22Rv1 (cell line): ENCODE measurements around the gene AGAP1.

Source experiments
- CTCF ChIP-seq: fragments of 450-650 bp; IDR thresholded peaks from 2 replicates; pipeline ENCODE4 v1.5.1; 2017; ENCODE audit warnings: mild to moderate bottlenecking
- ZFX ChIP-seq: fragments of 450-650 bp; IDR thresholded peaks from 2 replicates; pipeline ENCODE4 v1.6.1; 2017; ENCODE audit warnings: antibody characterized with exemption, borderline replicate concordance

GRCh38 chr2:235911125-235911524, 417.3 kb downstream of the AGAP1 start:
- TF ChIP-seq CTCF (no peak), ZFX (no peak)
